PFSK-1 (cell line): ENCODE measurements around the gene DGUOK.

Experiments used
- FOXP2 ChIP-seq: optimal IDR thresholded peaks from 2 replicates; pipeline ENCODE3; 2011; ENCODE audit warnings: borderline replicate concordance, control low read depth, inconsistent platforms; ENCODE audit not compliant: insufficient read depth; ENCODE audit errors: extremely low read length, extremely low read depth
- POLR2AphosphoS5 ChIP-seq: IDR thresholded peaks from 2 replicates; pipeline ENCODE4 v1.6.1; 2012; ENCODE audit warnings: low read depth, mild to moderate bottlenecking, control low read depth, low read length, moderate library complexity
- SIN3A ChIP-seq: IDR thresholded peaks from 2 replicates; pipeline ENCODE4 v1.6.1; 2012; ENCODE audit warnings: mild to moderate bottlenecking, low read length, moderate library complexity, borderline replicate concordance; ENCODE audit not compliant: insufficient read depth
- TAF1 ChIP-seq: IDR thresholded peaks from 2 replicates; pipeline ENCODE4 v1.6.1; 2012; ENCODE audit warnings: low read length, control low read depth, borderline replicate concordance; ENCODE audit not compliant: insufficient read depth
- TF ChIP-seq, protein P1 (sequence below), 2 experiments: IDR thresholded peaks; 2 replicates each; pipeline versions ENCODE4 v1.6.1 to v1.8.0; 2011 to 2012; ENCODE audit warnings: low read depth in 2 of 2, low read length in 2 of 2, control low read depth in 1 of 2, inconsistent platforms in 1 of 2, mild to moderate bottlenecking in 1 of 2, moderate library complexity in 1 of 2; ENCODE audit not compliant: insufficient read depth in 1 of 2

DGUOK gene

GRCh38 chr2:73939419-73939818 lies 12.7 kb downstream of the DGUOK start:
- TF ChIP-seq SIN3A (no peak), FOXP2 (no peak), POLR2AphosphoS5 (no peak), TAF1 (no peak)
- TF ChIP-seq, protein P1, sequence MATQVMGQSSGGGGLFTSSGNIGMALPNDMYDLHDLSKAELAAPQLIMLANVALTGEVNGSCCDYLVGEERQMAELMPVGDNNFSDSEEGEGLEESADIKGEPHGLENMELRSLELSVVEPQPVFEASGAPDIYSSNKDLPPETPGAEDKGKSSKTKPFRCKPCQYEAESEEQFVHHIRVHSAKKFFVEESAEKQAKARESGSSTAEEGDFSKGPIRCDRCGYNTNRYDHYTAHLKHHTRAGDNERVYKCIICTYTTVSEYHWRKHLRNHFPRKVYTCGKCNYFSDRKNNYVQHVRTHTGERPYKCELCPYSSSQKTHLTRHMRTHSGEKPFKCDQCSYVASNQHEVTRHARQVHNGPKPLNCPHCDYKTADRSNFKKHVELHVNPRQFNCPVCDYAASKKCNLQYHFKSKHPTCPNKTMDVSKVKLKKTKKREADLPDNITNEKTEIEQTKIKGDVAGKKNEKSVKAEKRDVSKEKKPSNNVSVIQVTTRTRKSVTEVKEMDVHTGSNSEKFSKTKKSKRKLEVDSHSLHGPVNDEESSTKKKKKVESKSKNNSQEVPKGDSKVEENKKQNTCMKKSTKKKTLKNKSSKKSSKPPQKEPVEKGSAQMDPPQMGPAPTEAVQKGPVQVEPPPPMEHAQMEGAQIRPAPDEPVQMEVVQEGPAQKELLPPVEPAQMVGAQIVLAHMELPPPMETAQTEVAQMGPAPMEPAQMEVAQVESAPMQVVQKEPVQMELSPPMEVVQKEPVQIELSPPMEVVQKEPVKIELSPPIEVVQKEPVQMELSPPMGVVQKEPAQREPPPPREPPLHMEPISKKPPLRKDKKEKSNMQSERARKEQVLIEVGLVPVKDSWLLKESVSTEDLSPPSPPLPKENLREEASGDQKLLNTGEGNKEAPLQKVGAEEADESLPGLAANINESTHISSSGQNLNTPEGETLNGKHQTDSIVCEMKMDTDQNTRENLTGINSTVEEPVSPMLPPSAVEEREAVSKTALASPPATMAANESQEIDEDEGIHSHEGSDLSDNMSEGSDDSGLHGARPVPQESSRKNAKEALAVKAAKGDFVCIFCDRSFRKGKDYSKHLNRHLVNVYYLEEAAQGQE (IDR thresholded peaks at IDR 0.05; ENCODE audit: insufficient read depth in 1 of 2, low read depth in 2 of 2, low read length in 2 of 2) = no peak

DNA sequence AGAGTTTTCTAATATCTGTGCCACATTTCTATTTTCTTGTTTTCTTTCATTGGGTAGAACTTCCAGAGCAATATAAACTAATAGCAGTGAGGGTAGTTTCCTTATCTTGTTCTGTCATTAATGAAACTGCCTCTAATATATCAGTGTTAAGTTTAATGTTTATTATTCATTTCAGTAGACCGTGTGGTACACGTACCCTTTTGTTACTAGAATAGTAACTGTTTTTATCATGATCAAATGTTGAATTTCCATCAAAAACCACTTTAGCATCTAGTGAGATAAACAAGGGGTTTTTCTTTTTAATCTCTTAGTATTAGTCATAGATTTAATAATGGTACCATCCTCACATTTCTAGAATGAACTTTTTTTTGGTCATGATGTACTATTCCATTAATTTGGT lies 16.0 kb downstream of the DGUOK start:
- no peak for TF ChIP-seq POLR2AphosphoS5
- TF ChIP-seq, protein P1 (IDR thresholded peaks at IDR 0.05; ENCODE audit: insufficient read depth in 1 of 2, low read depth in 2 of 2, low read length in 2 of 2) = no peak
- TF ChIP-seq TAF1 = no peak
- TF ChIP-seq SIN3A = no peak
- no peak for TF ChIP-seq FOXP2

DNA sequence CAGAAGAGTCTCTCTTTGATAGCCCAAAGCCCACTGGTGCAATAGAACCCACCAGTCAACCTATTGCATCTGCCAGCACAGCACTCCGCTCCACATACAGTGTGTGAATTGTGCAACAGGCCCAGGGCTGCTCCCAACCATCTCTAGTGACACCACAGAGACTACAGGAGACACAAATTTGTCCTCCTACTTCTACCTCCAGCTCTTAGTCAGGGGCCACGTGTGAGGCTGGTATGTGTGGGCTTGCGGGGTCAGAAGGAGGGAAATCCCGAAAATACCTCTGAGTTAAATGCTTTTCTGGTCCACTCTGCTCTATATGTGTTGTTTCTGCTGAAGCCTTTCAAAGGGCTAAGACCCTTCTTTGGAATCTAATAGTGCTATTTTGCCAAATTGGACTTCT lies 18.0 kb downstream of the DGUOK start:
- no peak for TF ChIP-seq TAF1
- no peak for TF ChIP-seq POLR2AphosphoS5
- TF ChIP-seq, protein P1 (IDR thresholded peaks at IDR 0.05; ENCODE audit: insufficient read depth in 1 of 2, low read depth in 2 of 2, low read length in 2 of 2) = no peak
- TF ChIP-seq SIN3A = no peak
- TF ChIP-seq FOXP2 = no peak

GRCh38 chr2:73946215-73946614 lies 19.5 kb downstream of the DGUOK start:
- TF ChIP-seq SIN3A (no peak), FOXP2 (no peak), TAF1 (no peak)
- TF ChIP-seq, protein P1 (IDR thresholded peaks at IDR 0.05; ENCODE audit: insufficient read depth in 1 of 2, low read depth in 2 of 2, low read length in 2 of 2) = no peak

- TF ChIP-seq, protein P1 (IDR thresholded peaks at IDR 0.05; ENCODE audit: insufficient read depth in 1 of 2, low read depth in 2 of 2, low read length in 2 of 2) = no peak
- TF ChIP-seq SIN3A = no peak
Measured at GRCh38 chr2:73946666-73947065, 20.0 kb downstream of the DGUOK start.
